K562 (cell line): ENCODE results near the gene OOSP4B. TPM values are rescaled to one million over a fixed set of nuclear protein-coding genes. Genes with fewer than 3 reads are reported as not detected.

Experiments used
- ATAC-seq: fragments of 200-7000 bp; cut with Tn5 transposase; 3 replicates; pipeline ENCODE4 v1.9.1; 2020; ENCODE audit warnings: moderate library complexity
- BruUV-seq: library from RNA; stranded (reverse); fragments of 400-500 nt; replicated peaks from 2 replicates; lab custom pipeline; 2021; lab: Mats Ljungman, UMichigan
- CTCF ChIA-PET: fragments of 300-600 bp; formaldehyde crosslinking; extraction: SDS; loops from one replicate; lab custom pipeline; 2021; ENCODE audit warnings: low intra/inter-chr PET ratio; lab: Yijun Ruan, JAX
- POLR2A ChIA-PET: fragments of 300-600, 350-650 bp; sonication (Branson Sonifier 250); formaldehyde crosslinking; extraction: SDS; loops from one replicate; lab custom pipeline; 2021; ENCODE audit warnings: antibody characterized with exemption, inconsistent platforms; lab: Yijun Ruan, JAX
- DNase-seq, 4 experiments: peaks; one replicate each; pipeline versions ENCODE4 v3.0.0 to v3.0.0-alpha.2; 2011 to 2018; ENCODE audit warnings: low spot score in 3 of 4, mixed read lengths in 3 of 4; ENCODE audit errors: extremely low read depth in 1 of 4
- FAIRE-seq: peaks from 2 replicates; lab custom pipeline; 2011; peaks lifted over from hg19 to GRCh38; lab: Jason Lieb, UNC
- H2AFZ ChIP-seq: 2 replicates; pipeline ENCODE4 v1.6.0; 2011; ENCODE audit warnings: low read depth, low read length, control low read depth, inconsistent platforms
- H3K27ac ChIP-seq: fragments of 200-600 bp; 3 replicates; pipeline ENCODE4 v1.8.0; 2011; ENCODE audit warnings: low read depth, mild to moderate bottlenecking, control low read depth, inconsistent platforms, low read length, moderate library complexity, mixed read lengths; ENCODE audit errors: extremely low read depth
- H3K27me3 ChIP-seq, 2 experiments: fragments of 300-600 bp in 1 of 2; 2 replicates in 1 of 2; 3 replicates in 1 of 2; pipeline versions ENCODE4 v1.6.0 to v1.8.0; 2011; ENCODE audit warnings: inconsistent platforms in 2 of 2, low read length in 2 of 2, mild to moderate bottlenecking in 1 of 2, mixed read lengths in 1 of 2, moderate library complexity in 1 of 2; ENCODE audit not compliant: control insufficient read depth in 2 of 2, insufficient read depth in 2 of 2
- H3K36me3 ChIP-seq: fragments of 300-600 bp; 3 replicates; pipeline ENCODE4 v1.8.0; 2011; ENCODE audit warnings: mild to moderate bottlenecking, low read length, inconsistent platforms; ENCODE audit not compliant: control insufficient read depth, insufficient read depth
- H3K4me1 ChIP-seq, 2 experiments: fragments of 200-600 bp in 1 of 2; replicated peaks in 1 of 2; 2 replicates in 1 of 2; 3 replicates in 1 of 2; pipeline versions ENCODE4 v1.5.1 to v1.8.0; 2011; ENCODE audit warnings: inconsistent platforms in 2 of 2, low read length in 2 of 2, mild to moderate bottlenecking in 1 of 2, mixed read lengths in 1 of 2, moderate library complexity in 1 of 2; ENCODE audit not compliant: control insufficient read depth in 2 of 2, insufficient read depth in 2 of 2
- H3K4me2 ChIP-seq: 2 replicates; pipeline ENCODE4 v1.6.1; 2011; ENCODE audit warnings: low read length, control low read depth, inconsistent platforms, mixed read lengths; ENCODE audit not compliant: insufficient read depth
- H3K4me3 ChIP-seq: fragments of 200-600 bp; sonication (generic), shearing (Covaris generic); 2 replicates; pipeline ENCODE4 v1.5.1; 2016; ENCODE audit warnings: control low read depth, inconsistent platforms
- H3K79me2 ChIP-seq: fragments of 200-600 bp; 3 replicates; pipeline ENCODE4 v1.8.0; 2011; ENCODE audit warnings: low read length, inconsistent platforms; ENCODE audit not compliant: control insufficient read depth, insufficient read depth
- H3K9ac ChIP-seq, 2 experiments: 2 replicates each; pipeline versions ENCODE4 v1.6.0 to v1.6.1; 2011; ENCODE audit warnings: low read depth in 2 of 2, low read length in 2 of 2, control low read depth in 1 of 2, inconsistent platforms in 1 of 2, mild to moderate bottlenecking in 1 of 2, mixed read lengths in 1 of 2; ENCODE audit not compliant: insufficient read depth in 1 of 2
- H3K9me1 ChIP-seq: one replicate; pipeline ENCODE4 v1.6.0; 2011; ENCODE audit warnings: inconsistent platforms, mild to moderate bottlenecking, low read length, moderate library complexity; ENCODE audit not compliant: control insufficient read depth, insufficient read depth
- H3K9me3 ChIP-seq: replicated peaks from 2 replicates; pipeline ENCODE4 v1.5.1; 2011; ENCODE audit warnings: low read depth, low read length, inconsistent platforms; ENCODE audit not compliant: control insufficient read depth, insufficient read depth
- H4K20me1 ChIP-seq: replicated peaks from 2 replicates; pipeline ENCODE4 v1.6.1; 2011; ENCODE audit warnings: low read length, inconsistent platforms, mixed read lengths; ENCODE audit not compliant: control insufficient read depth, insufficient read depth
- ARHGAP35 ChIP-seq: fragments of 450-650 bp; IDR thresholded peaks from 2 replicates; pipeline ENCODE4 v1.6.1; 2018; ENCODE audit not compliant: partially characterized antibody
- ATF7 ChIP-seq: fragments of 450-650 bp; IDR thresholded peaks from 2 replicates; pipeline ENCODE4 v1.7.1; 2014; ENCODE audit warnings: mild to moderate bottlenecking, moderate library complexity
- CHCHD3 ChIP-seq: fragments of 250-450 bp; sonication (Bioruptor Pico); IDR thresholded peaks from 2 replicates; pipeline ENCODE4 v2.1.2; 2022; ENCODE audit warnings: mild to moderate bottlenecking
- ETV1 ChIP-seq: fragments of 450-650 bp; conservative IDR thresholded peaks from 2 replicates; pipeline ENCODE4 v1.6.1; 2016; ENCODE audit warnings: missing genetic modification characterization, control low read depth, low read depth, missing compliant biosample characterization
- FOXA1 ChIP-seq: fragments of 450-650 bp; IDR thresholded peaks from 2 replicates; pipeline ENCODE4 v1.6.1; 2016; ENCODE audit warnings: mild to moderate bottlenecking, borderline replicate concordance
- GATA2 ChIP-seq: sonication (generic); formaldehyde crosslinking; IDR thresholded peaks from 2 replicates; pipeline ENCODE4 v1.4.0; 2020; ENCODE audit warnings: mild to moderate bottlenecking, missing genetic modification reagents
- HSF4 ChIP-seq: fragments of 250-450 bp; sonication (Bioruptor Pico); IDR thresholded peaks from 2 replicates; pipeline ENCODE4 v2.1.2; 2022; ENCODE audit warnings: mild to moderate bottlenecking, moderate library complexity, borderline replicate concordance
- MNT ChIP-seq, 2 experiments: fragments of 450-650 bp; conservative IDR thresholded peaks; 2 replicates each; pipeline ENCODE4 v1.6.1; 2017; ENCODE audit warnings: mild to moderate bottlenecking in 2 of 2, moderate library complexity in 2 of 2
- MYNN ChIP-seq, 2 experiments: sonication (generic); formaldehyde crosslinking in 1 of 2; IDR thresholded peaks; 2 replicates each; pipeline versions ENCODE4 v1.5.0 to v1.6.1; 2016 to 2020; ENCODE audit warnings: antibody characterized with exemption in 1 of 2, missing genetic modification reagents in 1 of 2
- NFIX ChIP-seq: fragments of 250-450 bp; sonication (Bioruptor Pico); IDR thresholded peaks from 2 replicates; pipeline ENCODE4 v1.4.0; 2020; ENCODE audit warnings: low read depth, mild to moderate bottlenecking, moderate library complexity
- NR2C1 ChIP-seq, 2 experiments: fragments of 450-650 bp; IDR thresholded peaks; 2 replicates each; pipeline ENCODE4 v1.6.1; 2017; ENCODE audit warnings: mild to moderate bottlenecking in 2 of 2, antibody characterized with exemption in 1 of 2, inconsistent platforms in 1 of 2, missing compliant biosample characterization in 1 of 2, missing genetic modification characterization in 1 of 2
- PCBP2 ChIP-seq: fragments of 200-400 bp; formaldehyde crosslinking; IDR thresholded peaks from 2 replicates; pipeline ENCODE4 v1.6.1; 2018; ENCODE audit warnings: low read length, low read depth, mild to moderate bottlenecking, moderate library complexity; ENCODE audit not compliant: poor library complexity, severe bottlenecking
- POLR3A ChIP-seq: IDR thresholded peaks from 2 replicates; pipeline ENCODE4 v1.6.1; 2011; ENCODE audit warnings: borderline replicate concordance, mild to moderate bottlenecking, moderate library complexity; ENCODE audit not compliant: insufficient read length, insufficient read depth; ENCODE audit errors: extremely low read depth
- USF1 ChIP-seq: sonication (generic); formaldehyde crosslinking; IDR thresholded peaks from 2 replicates; pipeline ENCODE4 v1.9.0; 2022; ENCODE audit warnings: mild to moderate bottlenecking, missing genetic modification reagents
- ZBED1 ChIP-seq: IDR thresholded peaks from 2 replicates; pipeline ENCODE4 v1.6.1; 2014
- ZHX1 ChIP-seq: fragments of 150-350 bp; conservative IDR thresholded peaks from 2 replicates; pipeline ENCODE4 v1.6.1; 2014; ENCODE audit warnings: low read length
- ZNF140 ChIP-seq: fragments of 250-450 bp; sonication (Bioruptor Pico); IDR thresholded peaks from 2 replicates; pipeline ENCODE4 v1.8.0; 2021; ENCODE audit warnings: moderate library complexity, mild to moderate bottlenecking, inconsistent platforms
- ZNF212 ChIP-seq: fragments of 450-650 bp; formaldehyde crosslinking; IDR thresholded peaks from 2 replicates; pipeline ENCODE4 v1.4.0; 2020; ENCODE audit warnings: mild to moderate bottlenecking
- ZNF561 ChIP-seq: fragments of 450-650 bp; formaldehyde crosslinking; conservative IDR thresholded peaks from 2 replicates; pipeline ENCODE4 v1.4.0; 2020; ENCODE audit warnings: mild to moderate bottlenecking, moderate library complexity
- ZSCAN32 ChIP-seq: fragments of 450-650 bp; formaldehyde crosslinking; IDR thresholded peaks from 2 replicates; pipeline ENCODE4 v1.4.0; 2020; ENCODE audit warnings: mild to moderate bottlenecking, moderate library complexity
- WGBS: fragments of 100-300 bp; shearing (Covaris generic); methylation state at CpG from one replicate; pipeline ENCODE4 v1.1.6; 2016; ENCODE audit warnings: low coverage, mixed read lengths; ENCODE audit not compliant: insufficient coverage; ENCODE audit errors: missing lambda C conversion rate; 5-methylcytosine and 5-hydroxymethylcytosine counted together
- in situ Hi-C: fragments of 300-500 bp; cut with MboI; formaldehyde crosslinking; loops from 4 replicates; pipeline ENCODE4 v1.15.0; 2018; ENCODE audit warnings: inconsistent platforms, mixed read lengths
- intact Hi-C: fragments of 100-400 bp; cut with micrococcal nuclease; formaldehyde crosslinking; loops from 2 replicates; pipeline ENCODE4 v1.14.2; 2022
- polyA plus RNA-seq, 8 experiments: library from polyadenylated mRNA; depleted of rRNA in 4 of 8; stranded (reverse) in 5 of 8; unstranded in 3 of 8; fragments of >200 nt; fragmentation: Nextera tagmentation in 2 of 8; fragmentation: Illumina TruSeq in 1 of 8; extraction: Ambion mirVana in 2 of 8; extraction: Trizol in 1 of 8; gene quantifications; 2 replicates each; pipeline versions ENCODE4 v1.2.1 to v1.2.3, GENCODE V29; 2011 to 2014; ENCODE audit warnings: inconsistent platforms in 1 of 8, missing spikeins in 1 of 8
- total RNA-seq, 7 experiments: library from RNA; depleted of rRNA in 6 of 7; stranded (reverse); fragments of >200 nt in 6 of 7; fragmentation: Illumina TruSeq in 2 of 7; extraction: Trizol in 2 of 7; gene quantifications; 2 replicates each; pipeline versions ENCODE4 v1.2.1 to v1.2.3, GENCODE V29; 2011 to 2021; ENCODE audit warnings: low replicate concordance in 1 of 7

Gene OOSP4B
- total and polyA plus RNA-seq, 9 of the 15 experiments (the other 6 are each of a cell fraction or from before 2014, with no cell fraction given) = 0.10 to 0.43 (median 0.15) TPM; not detected in 5

- Histone ChIP-seq H3K36me3 (no peaks in the 10 kb centered on the region), H3K4me1 (no peaks in the 10 kb centered on the region), H3K9me3 (no peaks in the 10 kb centered on the region), H3K4me3 (no peak within 1 kb of the TSS), H3K79me2 (no peaks in the 10 kb centered on the region), H4K20me1 (no peaks in the 10 kb centered on the region), H3K27ac (no peak within 1 kb of the TSS), H3K9ac (no peak within 1 kb of the TSS), H3K4me2 (no peak within 1 kb of the TSS), H2AFZ (peak within 1 kb of the TSS; percentile 51), H3K9me1 (no peaks in the 10 kb centered on the region), H3K27me3 (no peaks in the 10 kb centered on the region)
- intact Hi-C loops = no loop called here
- FAIRE-seq (peak; percentile 40), DNase-seq (no peak), ATAC-seq (no peak; the same call in 2 of the 3 replicates)
- ChIA-PET CTCF (no interaction called here), POLR2A (interaction anchor here (0.9 kb wide), 1 partner anchor 23 kb away, joined by 3 read pairs; no protein-coding TSS in a partner anchor)
- WGBS = 44% methylated on average over 8 of the region's 8 CpGs
- in situ Hi-C loops = no loop called here
- BruUV-seq = no TSS peak
- TF ChIP-seq USF1 (CRISPR knock-in tag) (no peak), MNT (conservative IDR thresholded peaks at IDR 0.05) (no peak), GATA2 (CRISPR knock-in tag) (no peak), POLR3A (no peak), ZNF140 (CRISPR knock-in tag) (no peak), ZBED1 (no peak), PCBP2 (no peak), CHCHD3 (no peak), ATF7 (no peak), FOXA1 (no peak), ZNF212 (CRISPR knock-in tag) (no peak), ETV1 (tag) (no peak), NFIX (CRISPR knock-in tag) (no peak), ZNF561 (CRISPR knock-in tag) (no peak), NR2C1 (IDR thresholded peaks at IDR 0.05) (no peak), NR2C1 (tag; IDR thresholded peaks at IDR 0.05) (no peak), HSF4 (no peak), MYNN (IDR thresholded peaks at IDR 0.05) (no peak), MYNN (CRISPR knock-in tag; IDR thresholded peaks at IDR 0.05) (no peak), ZHX1 (no peak), ZSCAN32 (CRISPR knock-in tag) (no peak), ARHGAP35 (no peak)
Observed at GRCh38 chr11:60040109-60040508, 23.1 kb downstream of the OOSP4B start, which contains the start of gene OOSP2. Gene OOSP2 (plus strand): TSS chr11:60040409. CDS start chr11:60040460, 51 bp downstream.
